Brain pericyte (primary cell): ENCODE data around the gene CARS1.

Source experiments
- DNase-seq: peaks from one replicate; pipeline ENCODE4 v3.0.0-alpha.2; 2012; ENCODE audit warnings: low read depth, low spot score

Gene CARS1

GRCh38 chr11:2960139-2960538 lies 97.1 kb downstream of the CARS1 start:
- no peak for DNase-seq

GRCh38 chr11:2958251-2958650 lies 99.0 kb downstream of the CARS1 start:
- no peak for DNase-seq

GRCh38 chr11:2955906-2956476 lies 101.2 kb downstream of the CARS1 start:
- DNase-seq: no peak

- no peak for DNase-seq
These were observed 103.0 kb downstream of the CARS1 start for GRCh38 chr11:2954263-2954662.

GRCh38 chr11:2952290-2952689 lies 104.9 kb downstream of the CARS1 start:
- no peak for DNase-seq

GRCh38 chr11:2951231-2952110 lies 105.8 kb downstream of the CARS1 start:
- DNase-seq: no peak
